Measurements from ENCODE around the gene RIMS4.

RIMS4 gene

GRCh38 chr20:44810391-44811149 lies at the start of gene RIMS4:
TSS of gene RIMS4 (minus strand) at chr20:44810546. CDS start at chr20:44810271, 275 bp downstream.
- no peak for DNase-seq (ENCODE audit: low read depth)
- H3K4me3 ChIP-seq (ENCODE audit: low read depth, low read length) = peak within 1 kb of the TSS; percentile 24
- TF ChIP-seq CTCF (IDR thresholded peaks at IDR 0.05; ENCODE audit: control insufficient read depth, extremely low read depth, insufficient read depth) = peak; percentile 46

GRCh38 chr20:44858606-44859360 lies 48.4 kb upstream of the RIMS4 start:
- no peak for TF ChIP-seq CTCF (IDR thresholded peaks at IDR 0.05; ENCODE audit: control insufficient read depth, extremely low read depth, insufficient read depth)
- DNase-seq (ENCODE audit: low read depth) = no peak
- no peak overlapping the region for H3K4me3 ChIP-seq (ENCODE audit: low read depth, low read length)

- no peak overlapping the region for H3K4me3 ChIP-seq (ENCODE audit: low read depth, low read length)
- DNase-seq (ENCODE audit: low read depth) = no peak
- TF ChIP-seq CTCF (IDR thresholded peaks at IDR 0.05; ENCODE audit: control insufficient read depth, extremely low read depth, insufficient read depth) = no peak
Measured at GRCh38 chr20:44856856-44857448, 46.6 kb upstream of the RIMS4 start.

GRCh38 chr20:44856442-44856841 lies 46.1 kb upstream of the RIMS4 start:
- DNase-seq (ENCODE audit: low read depth) = no peak
- H3K4me3 ChIP-seq (ENCODE audit: low read depth, low read length) = no peak overlapping the region
- TF ChIP-seq CTCF (IDR thresholded peaks at IDR 0.05; ENCODE audit: control insufficient read depth, extremely low read depth, insufficient read depth) = no peak

GRCh38 chr20:44851545-44851944 lies 41.2 kb upstream of the RIMS4 start:
- H3K4me3 ChIP-seq (ENCODE audit: low read depth, low read length) = no peak overlapping the region
- peak; percentile 85 for DNase-seq (ENCODE audit: low read depth)
- TF ChIP-seq CTCF (IDR thresholded peaks at IDR 0.05; ENCODE audit: control insufficient read depth, extremely low read depth, insufficient read depth) = peak; percentile 47

GRCh38 chr20:44850837-44851236 lies 40.5 kb upstream of the RIMS4 start:
- DNase-seq (ENCODE audit: low read depth) = no peak
- TF ChIP-seq CTCF (IDR thresholded peaks at IDR 0.05; ENCODE audit: control insufficient read depth, extremely low read depth, insufficient read depth) = no peak
- no peak overlapping the region for H3K4me3 ChIP-seq (ENCODE audit: low read depth, low read length)
